Measurements from ENCODE around the gene PATZ1.
A peak's percentile ranks its signal among the peaks of the same experiment; 100 is the strongest.

Gene PATZ1

GRCh38 chr22:31305194-31305593, 41.0 kb downstream of the PATZ1 start:
- no peak for DNase-seq

- DNase-seq, result no peak
Observed at GRCh38 chr22:31302537-31302936, 43.6 kb downstream of the PATZ1 start.

- no peak for DNase-seq
Observed at GRCh38 chr22:31302006-31302405, 44.1 kb downstream of the PATZ1 start.

GRCh38 chr22:31300896-31301295, 45.2 kb downstream of the PATZ1 start:
- no peak for DNase-seq

GRCh38 chr22:31295831-31296657, 50.1 kb downstream of the PATZ1 start:
- no peak for DNase-seq

GRCh38 chr22:31295360-31295759, 50.8 kb downstream of the PATZ1 start:
- DNase-seq, result no peak

GRCh38 chr22:31292236-31292989, 53.7 kb downstream of the PATZ1 start, which contains the start of gene PIK3IP1:
TSS of gene PIK3IP1 (minus strand) at chr22:31292488. CDS start at chr22:31292344, 144 bp downstream.
- peak; percentile 23 for DNase-seq

GRCh38 chr22:31291481-31292235, 54.5 kb downstream of the PATZ1 start:
- no peak for DNase-seq

GRCh38 chr22:31290494-31291471, 55.4 kb downstream of the PATZ1 start:
- DNase-seq, result peak; percentile 81

- DNase-seq, result peak; percentile 29
Observed at GRCh38 chr22:31289344-31289743, 56.8 kb downstream of the PATZ1 start.

- DNase-seq, result no peak
Observed at GRCh38 chr22:31288496-31289240, 57.5 kb downstream of the PATZ1 start.

GRCh38 chr22:31287818-31288495, 58.2 kb downstream of the PATZ1 start:
- DNase-seq, result no peak

GRCh38 chr22:31286360-31287255, 59.5 kb downstream of the PATZ1 start:
- DNase-seq, result no peak

GRCh38 chr22:31284281-31285155, 61.6 kb downstream of the PATZ1 start:
- DNase-seq, result no peak

GRCh38 chr22:31282748-31283468, 63.2 kb downstream of the PATZ1 start:
- no peak for DNase-seq

GRCh38 chr22:31281733-31282132, 64.4 kb downstream of the PATZ1 start:
- no peak for DNase-seq

GRCh38 chr22:31279821-31280505, 66.2 kb downstream of the PATZ1 start:
- no peak for DNase-seq

All from NCI-H774 (cell line).